Hematopoietic multipotent progenitor cell treated with erythropoietin and hydrocortisone succinate and interleukin-3 and kit ligand, for 8 days (in vitro differentiated cells): ENCODE measurements around the gene TRIM4.
"Not testable (repeated sequence)": the region's sequence is repeated elsewhere in the genome, so short reads cannot be mapped to it uniquely, and the experiment has no call there.

Source experiments
- DNase-seq: peaks from one replicate; pipeline ENCODE4 v3.0.0-alpha.2; 2015

The TRIM4 gene

DNA sequence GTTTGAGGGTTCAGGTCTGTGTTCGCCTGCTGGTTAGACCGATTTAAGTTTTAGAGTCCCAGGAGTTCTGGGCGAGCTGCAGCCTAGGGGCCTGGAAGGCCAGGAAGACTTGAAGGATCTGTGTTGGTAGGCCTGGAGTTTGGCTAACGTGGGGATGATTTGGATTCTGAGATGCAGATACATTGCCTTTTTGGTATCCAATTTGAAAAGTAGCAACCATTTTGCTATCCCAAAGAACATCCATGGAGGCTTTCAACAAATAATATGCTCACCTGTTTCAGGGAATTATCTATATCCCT, 433 bp upstream of the TRIM4 start:
- no peak for DNase-seq

- no peak for DNase-seq
Measured at GRCh38 chr7:99910976-99911375, 8.4 kb downstream of the TRIM4 start.

DNA sequence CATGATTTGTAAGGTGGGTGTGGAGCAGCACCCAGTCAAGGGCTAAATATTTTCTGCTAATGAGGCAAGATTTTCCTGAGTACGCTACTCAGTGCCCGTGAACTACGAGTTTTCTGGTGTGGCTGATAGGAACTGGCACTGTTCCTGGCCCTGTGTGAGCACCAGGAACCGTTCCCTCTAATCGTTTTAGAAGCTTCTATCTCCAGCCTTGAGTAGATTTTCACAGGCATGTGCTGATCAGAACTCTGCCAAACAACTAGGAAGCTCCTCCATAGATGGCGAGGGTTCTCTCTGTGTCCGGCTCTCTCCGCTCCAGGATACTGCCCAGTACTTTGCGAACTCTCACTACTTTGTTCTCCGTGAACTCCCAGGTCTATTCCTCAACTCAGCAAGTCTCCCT, 17.7 kb downstream of the TRIM4 start:
- DNase-seq = no peak

DNA sequence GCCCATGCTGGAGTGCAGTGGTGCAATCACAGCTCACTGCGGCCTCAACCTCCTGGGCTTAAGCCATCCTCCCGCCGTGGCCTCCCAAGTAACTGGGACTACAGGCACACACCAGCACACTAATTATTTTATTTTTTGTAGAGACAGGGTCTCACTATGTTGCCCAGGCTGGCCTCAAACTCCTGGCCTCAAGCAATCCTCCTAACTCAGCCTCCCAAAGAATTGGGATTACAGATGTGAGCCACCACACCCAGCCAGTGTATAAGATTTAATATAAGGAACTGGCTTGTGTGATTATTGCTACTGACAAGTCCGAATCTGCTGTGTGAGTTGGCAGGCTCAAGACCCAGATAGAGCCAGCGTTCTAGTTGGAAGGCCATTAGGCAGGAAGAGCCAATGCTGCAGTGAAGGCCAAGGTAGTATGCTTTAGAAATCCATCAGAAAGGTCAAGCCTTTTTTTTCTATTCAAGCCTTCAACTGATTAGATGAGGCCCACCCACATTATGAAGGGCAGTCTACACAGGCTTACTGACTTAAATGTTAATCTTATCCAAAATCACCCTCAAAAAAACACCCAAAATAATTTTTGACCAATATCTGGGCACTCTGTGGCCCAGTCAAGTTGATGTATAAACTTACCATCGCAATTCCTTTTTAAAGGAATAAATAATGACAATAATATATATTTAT, 19.4 kb downstream of the TRIM4 start:
- no peak for DNase-seq

DNA sequence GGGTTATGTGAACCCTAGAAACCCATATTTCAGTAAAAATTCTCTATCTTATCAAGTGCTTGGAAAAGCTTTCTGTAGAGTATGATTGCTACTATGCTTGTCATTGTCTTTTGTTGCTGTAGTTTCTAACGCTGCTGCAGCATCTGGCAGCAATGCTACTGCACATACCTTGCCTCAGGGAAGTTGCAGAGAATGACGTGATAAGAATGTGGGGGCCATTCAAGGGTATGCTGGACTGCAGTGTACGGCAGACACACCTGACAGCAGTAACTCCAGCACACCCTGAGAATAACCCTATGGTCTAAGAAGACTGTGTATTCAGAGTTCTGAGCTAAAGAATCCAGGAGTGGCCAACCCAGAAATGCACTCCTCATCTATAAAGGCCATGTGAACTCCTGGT, 20.5 kb downstream of the TRIM4 start:
- no peak for DNase-seq

DNA sequence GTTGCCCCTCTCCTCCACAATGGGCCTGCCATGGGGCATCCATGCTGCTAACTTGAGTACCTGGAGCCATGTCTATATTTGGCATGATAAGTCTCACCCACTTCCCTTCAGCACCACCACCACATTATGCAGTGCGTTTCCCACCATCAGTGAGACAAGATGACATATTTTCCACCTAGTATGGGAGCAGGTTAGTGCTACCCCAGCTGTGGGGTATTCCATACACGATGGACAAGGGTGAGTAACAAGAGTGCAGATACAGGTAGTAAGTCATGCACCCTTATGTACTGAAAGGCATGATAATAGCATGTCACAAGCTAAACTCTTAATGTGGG, 21.3 kb downstream of the TRIM4 start:
- DNase-seq = no peak

DNA sequence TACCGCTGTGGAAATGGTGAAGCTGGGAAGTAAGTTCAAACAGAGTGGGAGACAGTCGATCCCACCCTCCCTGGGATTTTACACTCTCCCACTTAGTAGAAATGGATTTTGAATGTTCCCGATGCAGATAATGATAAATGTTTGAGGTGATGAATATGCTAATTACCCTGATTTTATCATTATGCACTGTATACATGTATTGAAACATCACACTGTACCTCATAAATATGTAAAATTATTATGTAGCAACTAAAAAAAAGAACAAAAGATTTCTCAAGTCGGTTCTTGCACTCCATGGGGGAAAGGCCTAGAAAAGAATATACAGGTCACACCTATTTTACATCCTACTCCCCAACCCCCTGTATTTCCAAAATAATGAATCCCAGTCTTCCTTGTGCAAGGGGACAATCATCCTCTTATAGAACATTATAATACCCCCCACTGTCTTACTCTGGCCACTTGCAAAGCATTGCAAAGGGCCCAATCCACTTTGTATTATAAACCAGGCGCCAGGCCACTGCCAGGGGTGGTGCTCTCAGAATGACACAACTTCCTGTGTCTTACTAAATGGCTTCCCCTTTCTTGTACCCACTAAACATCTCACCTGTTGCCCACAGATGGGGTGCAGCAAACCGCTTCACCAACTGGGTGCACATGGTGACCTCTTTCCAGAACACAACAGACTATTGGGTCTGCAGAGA, 21.9 kb downstream of the TRIM4 start:
- no peak for DNase-seq

- no peak for DNase-seq
Measured at GRCh38 chr7:99894738-99895137, 24.6 kb downstream of the TRIM4 start.

DNA sequence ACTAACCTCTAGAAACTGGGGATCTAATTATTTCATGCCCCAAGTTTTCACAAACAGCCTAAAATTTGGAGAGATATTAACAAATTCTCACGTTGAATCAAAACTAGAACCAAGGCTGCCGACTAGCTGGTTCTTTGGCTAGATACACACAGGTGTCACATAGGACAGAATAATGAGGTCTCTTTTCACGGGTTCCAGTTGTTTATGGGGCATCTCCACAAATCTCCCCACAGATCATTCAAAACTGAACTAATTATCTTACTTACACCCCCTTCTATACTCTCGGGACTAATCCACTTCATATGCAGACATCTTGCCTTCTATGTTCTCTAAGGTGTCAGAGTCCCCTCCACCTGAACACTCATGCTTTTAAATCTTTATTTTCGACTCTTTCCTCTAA, 26.1 kb downstream of the TRIM4 start:
- no peak for DNase-seq

DNA sequence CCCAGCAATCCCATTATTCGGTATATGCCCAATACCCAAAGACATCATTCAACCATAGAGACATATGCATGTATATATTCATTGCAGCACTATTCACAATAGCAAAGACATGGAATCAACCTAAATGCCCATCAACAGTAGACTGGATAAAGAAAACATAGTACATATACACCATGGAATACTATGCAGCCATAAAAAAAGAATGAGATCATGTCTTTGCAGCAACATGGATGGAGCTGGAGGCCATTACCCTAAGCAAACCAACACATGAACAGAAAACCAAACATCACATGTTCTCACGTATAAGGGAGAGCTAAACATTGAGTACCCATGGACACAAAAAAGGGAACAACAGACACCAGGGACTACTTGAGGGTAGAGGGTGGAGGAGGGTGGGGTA, 29.0 kb downstream of the TRIM4 start:
- not testable (repeated sequence) for DNase-seq

GRCh38 chr7:99888366-99888765, 31.0 kb downstream of the TRIM4 start:
- DNase-seq = not testable (repeated sequence)

- no peak for DNase-seq
Measured at GRCh38 chr7:99881370-99881769, 38.0 kb downstream of the TRIM4 start.

- no peak for DNase-seq
Measured at GRCh38 chr7:99876933-99877332, 42.4 kb downstream of the TRIM4 start, which contains the start of gene OR2AE1. Gene OR2AE1, minus strand, starts transcription at chr7:99877033. Its CDS starts 0 bp downstream, at chr7:99877033.

GRCh38 chr7:99876491-99876890, 42.8 kb downstream of the TRIM4 start:
- peak; percentile 18 for DNase-seq

DNA sequence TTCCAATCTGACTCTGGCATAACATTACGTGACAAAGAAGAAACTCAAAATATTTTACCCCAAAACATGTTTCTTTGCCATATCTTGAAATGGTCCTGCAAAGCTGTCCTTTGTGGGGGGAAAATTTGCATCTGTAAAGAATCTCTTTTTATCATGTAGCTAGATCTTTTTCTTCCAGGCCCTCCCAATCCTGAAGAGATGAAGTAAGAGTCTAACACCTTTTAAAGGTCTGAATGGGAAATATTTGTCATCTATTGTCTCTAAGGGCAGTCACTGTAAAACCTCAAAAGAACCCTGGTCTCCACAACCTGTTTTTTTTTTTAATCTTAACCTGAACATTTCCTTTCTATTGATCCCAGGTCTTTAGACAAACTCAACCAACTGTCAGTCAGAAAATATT, 51.1 kb downstream of the TRIM4 start:
- no peak for DNase-seq

GRCh38 chr7:99867477-99867876, 51.9 kb downstream of the TRIM4 start:
- not testable (repeated sequence) for DNase-seq

GRCh38 chr7:99863847-99864440, 55.4 kb downstream of the TRIM4 start:
- DNase-seq = no peak

- no peak for DNase-seq
Measured at GRCh38 chr7:99860281-99861127, 58.8 kb downstream of the TRIM4 start.

DNA sequence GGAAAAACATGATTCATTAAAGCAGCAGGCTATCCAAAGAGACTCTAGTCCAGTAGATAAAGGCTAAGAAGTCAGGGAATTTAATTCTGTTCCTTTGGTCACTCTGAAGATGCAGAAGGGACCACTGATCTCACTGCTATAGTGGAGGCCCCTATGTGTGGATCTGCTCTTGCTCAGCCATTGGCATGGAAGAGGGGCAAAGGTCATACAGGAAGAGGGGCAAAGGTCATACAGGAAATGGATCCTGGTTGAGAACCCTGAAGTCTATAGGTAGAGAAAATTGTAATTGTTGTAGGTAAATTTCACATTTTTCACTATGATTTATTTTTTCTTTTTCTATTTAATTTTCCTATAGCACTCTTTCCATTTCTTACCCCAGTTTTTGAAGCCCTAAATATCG, 64.1 kb downstream of the TRIM4 start:
- no peak for DNase-seq

GRCh38 chr7:99848420-99849216, 70.7 kb downstream of the TRIM4 start:
- peak; percentile 48 for DNase-seq

GRCh38 chr7:99844328-99844727, 75.0 kb downstream of the TRIM4 start:
- no peak for DNase-seq

GRCh38 chr7:99843808-99844207, 75.5 kb downstream of the TRIM4 start:
- no peak for DNase-seq

- no peak for DNase-seq
Measured at GRCh38 chr7:99842926-99843325, 76.4 kb downstream of the TRIM4 start.
